ENCODE results near the gene VTI1B. TPM values are rescaled to one million over a fixed set of nuclear protein-coding genes. Genes with fewer than 3 reads are reported as not detected.

Gene VTI1B
- total RNA-seq, 1 donor from 2014 or later, result 62.1 TPM

GRCh38 chr14:67641480-67641879 is 33.0 kb downstream of the VTI1B start:
- intact Hi-C loops (cut with DNase I), result no loop called here
- Histone ChIP-seq H3K4me1 (no peaks in the 10 kb centered on the region), H3K4me3 (no peak overlapping the region), H3K27me3 (no peaks in the 10 kb centered on the region), H3K9me3 (no peaks in the 10 kb centered on the region), H3K36me3 (peaks cover 0 to 3% of the 10 kb centered on the region in 2 donors), H3K27ac (no peak overlapping the region)
- no peak for DNase-seq (ENCODE audit: extremely low spot score in 2 of 2)
- TF ChIP-seq, protein P1, sequence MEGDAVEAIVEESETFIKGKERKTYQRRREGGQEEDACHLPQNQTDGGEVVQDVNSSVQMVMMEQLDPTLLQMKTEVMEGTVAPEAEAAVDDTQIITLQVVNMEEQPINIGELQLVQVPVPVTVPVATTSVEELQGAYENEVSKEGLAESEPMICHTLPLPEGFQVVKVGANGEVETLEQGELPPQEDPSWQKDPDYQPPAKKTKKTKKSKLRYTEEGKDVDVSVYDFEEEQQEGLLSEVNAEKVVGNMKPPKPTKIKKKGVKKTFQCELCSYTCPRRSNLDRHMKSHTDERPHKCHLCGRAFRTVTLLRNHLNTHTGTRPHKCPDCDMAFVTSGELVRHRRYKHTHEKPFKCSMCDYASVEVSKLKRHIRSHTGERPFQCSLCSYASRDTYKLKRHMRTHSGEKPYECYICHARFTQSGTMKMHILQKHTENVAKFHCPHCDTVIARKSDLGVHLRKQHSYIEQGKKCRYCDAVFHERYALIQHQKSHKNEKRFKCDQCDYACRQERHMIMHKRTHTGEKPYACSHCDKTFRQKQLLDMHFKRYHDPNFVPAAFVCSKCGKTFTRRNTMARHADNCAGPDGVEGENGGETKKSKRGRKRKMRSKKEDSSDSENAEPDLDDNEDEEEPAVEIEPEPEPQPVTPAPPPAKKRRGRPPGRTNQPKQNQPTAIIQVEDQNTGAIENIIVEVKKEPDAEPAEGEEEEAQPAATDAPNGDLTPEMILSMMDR (IDR thresholded peaks at IDR 0.05), result no peak
- TF ChIP-seq POLR2A (IDR thresholded peaks at IDR 0.05), result no peak
- TF ChIP-seq POLR2AphosphoS5 (IDR thresholded peaks at IDR 0.05; ENCODE audit: insufficient read depth in 1 of 2, low read depth in 1 of 2), result no peak

GRCh38 chr14:67638642-67639041 is 35.8 kb downstream of the VTI1B start:
- Histone ChIP-seq H3K27me3 (no peaks in the 10 kb centered on the region), H3K9me3 (no peaks in the 10 kb centered on the region), H3K36me3 (no peaks in the 10 kb centered on the region), H3K4me3 (no peak overlapping the region), H3K4me1 (no peaks in the 10 kb centered on the region), H3K27ac (no peak overlapping the region)
- intact Hi-C loops (cut with DNase I), result no loop called here
- no peak for DNase-seq (ENCODE audit: extremely low spot score in 2 of 2)
- TF ChIP-seq, protein P1 (IDR thresholded peaks at IDR 0.05), result no peak
- TF ChIP-seq POLR2AphosphoS5 (IDR thresholded peaks at IDR 0.05; ENCODE audit: insufficient read depth in 1 of 2, low read depth in 1 of 2) (no peak), POLR2A (IDR thresholded peaks at IDR 0.05) (no peak)

GRCh38 chr14:67636361-67636919 is 38.0 kb downstream of the VTI1B start:
- no peaks in the 10 kb centered on the region for H3K27me3 ChIP-seq
- no peak overlapping the region for H3K27ac ChIP-seq
- no peak overlapping the region for H3K4me3 ChIP-seq
- H3K9me3 ChIP-seq, result no peaks in the 10 kb centered on the region
- intact Hi-C loops (cut with DNase I), result no loop called here
- no peak for DNase-seq (ENCODE audit: extremely low spot score in 2 of 2)
- H3K4me1 ChIP-seq, result no peaks in the 10 kb centered on the region
- no peak for TF ChIP-seq POLR2A (IDR thresholded peaks at IDR 0.05)
- TF ChIP-seq POLR2AphosphoS5 (IDR thresholded peaks at IDR 0.05; ENCODE audit: insufficient read depth in 1 of 2, low read depth in 1 of 2), result no peak
- TF ChIP-seq, protein P1 (IDR thresholded peaks at IDR 0.05), result no peak
- no peaks in the 10 kb centered on the region for H3K36me3 ChIP-seq

GRCh38 chr14:67633451-67634147 is 40.8 kb downstream of the VTI1B start:
- H3K4me1 ChIP-seq, result no peaks in the 10 kb centered on the region
- TF ChIP-seq, protein P1 (IDR thresholded peaks at IDR 0.05), result no peak
- no peak for TF ChIP-seq POLR2A (IDR thresholded peaks at IDR 0.05)
- TF ChIP-seq POLR2AphosphoS5 (IDR thresholded peaks at IDR 0.05; ENCODE audit: insufficient read depth in 1 of 2, low read depth in 1 of 2), result no peak
- H3K36me3 ChIP-seq, result no peaks in the 10 kb centered on the region
- no peak for DNase-seq (ENCODE audit: extremely low spot score in 2 of 2)
- no peaks in the 10 kb centered on the region for H3K9me3 ChIP-seq
- H3K27ac ChIP-seq, result no peak overlapping the region
- no peaks in the 10 kb centered on the region for H3K27me3 ChIP-seq
- no peak overlapping the region for H3K4me3 ChIP-seq
- intact Hi-C loops (cut with DNase I), result no loop called here

DNA sequence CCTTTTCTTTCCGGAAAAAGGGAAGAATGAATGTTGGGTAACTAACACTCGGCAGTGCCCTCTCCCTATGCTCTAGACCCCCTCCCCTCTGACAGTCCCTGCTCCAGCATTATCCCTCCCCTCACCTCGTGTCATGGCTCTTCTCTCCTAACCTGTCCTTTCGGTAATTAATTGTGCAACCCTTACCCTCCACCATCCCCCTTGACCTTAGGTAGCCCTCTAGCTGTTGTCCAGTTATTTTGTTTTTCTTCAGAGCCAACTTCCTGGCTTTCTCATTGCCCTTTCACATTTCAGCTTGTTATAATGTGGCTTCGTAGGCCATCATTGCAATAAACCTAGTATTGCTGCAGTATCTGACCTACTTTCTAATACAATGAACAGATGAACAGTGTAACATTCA is 43.5 kb downstream of the VTI1B start:
- no peaks in the 10 kb centered on the region for H3K4me1 ChIP-seq
- intact Hi-C loops (cut with DNase I), result no loop called here
- H3K4me3 ChIP-seq, result no peak overlapping the region
- H3K27me3 ChIP-seq, result no peaks in the 10 kb centered on the region
- no peak overlapping the region for H3K27ac ChIP-seq
- no peaks in the 10 kb centered on the region for H3K9me3 ChIP-seq
- no peak for DNase-seq (ENCODE audit: extremely low spot score in 2 of 2)
- no peaks in the 10 kb centered on the region for H3K36me3 ChIP-seq
- TF ChIP-seq POLR2AphosphoS5 (IDR thresholded peaks at IDR 0.05; ENCODE audit: insufficient read depth in 1 of 2, low read depth in 1 of 2) (no peak), POLR2A (IDR thresholded peaks at IDR 0.05) (no peak)
- TF ChIP-seq, protein P1 (IDR thresholded peaks at IDR 0.05), result no peak

Measured in vagina (tissue), 2 donors.